A549 (cell line): ENCODE measurements around the gene ACOT4.
A peak's percentile ranks its signal among the peaks of the same experiment; 100 is the strongest.

ENCODE experiments used
- CTCF ChIP-seq: fragments of >200 bp; sonication (Bioruptor Twin); formaldehyde crosslinking; IDR thresholded peaks from 3 replicates; pipeline ENCODE4 v1.5.1; 2016
- EP300 ChIP-seq, 2 experiments: fragments of >200 bp; sonication (Bioruptor Twin); formaldehyde crosslinking; IDR thresholded peaks; 2 replicates in 1 of 2; 3 replicates in 1 of 2; pipeline ENCODE4 v1.6.1; 2016 to 2017
- MAZ ChIP-seq: fragments of 150-350 bp; IDR thresholded peaks from 2 replicates; pipeline ENCODE4 v1.6.1; 2014; ENCODE audit warnings: antibody characterized with exemption, low read depth, low read length, borderline replicate concordance
- POLR2A ChIP-seq: IDR thresholded peaks from 2 replicates; pipeline ENCODE4 v1.6.1; 2012; ENCODE audit warnings: mild to moderate bottlenecking, low read length
- RNF2 ChIP-seq: fragments of 200-600 bp; sonication (generic); IDR thresholded peaks from 2 replicates; pipeline ENCODE4 v1.6.1; 2016; ENCODE audit warnings: low read depth, mild to moderate bottlenecking, antibody characterized with exemption, moderate library complexity, borderline replicate concordance
- TFCP2L1 ChIP-seq: fragments of 250-450 bp; sonication (Bioruptor Pico); IDR thresholded peaks from 2 replicates; pipeline ENCODE4 v1.5.0; 2021; ENCODE audit warnings: mild to moderate bottlenecking

- peak; percentile 90 for TF ChIP-seq POLR2A
- no peak for TF ChIP-seq EP300 (IDR thresholded peaks at IDR 0.05)
- no peak for TF ChIP-seq CTCF
- TF ChIP-seq MAZ, result 0 out of 2 replicates have a peak, but pooled peaks have one; percentile 19
- TF ChIP-seq TFCP2L1 (CRISPR knock-in tag), result no peak
- no peak for TF ChIP-seq RNF2
Measured at GRCh38 chr14:73644531-73645247, 53.0 kb downstream of the ACOT4 start, which contains the start of gene DNAL1.
